ENCODE data around the gene ATP1A4. TPM values are rescaled to one million over a fixed set of nuclear protein-coding genes. Genes with fewer than 3 reads are reported as not detected.

Gene ATP1A4
- total RNA-seq, 2 donors from 2014 or later = 0.68 to 1.1 TPM

DNA sequence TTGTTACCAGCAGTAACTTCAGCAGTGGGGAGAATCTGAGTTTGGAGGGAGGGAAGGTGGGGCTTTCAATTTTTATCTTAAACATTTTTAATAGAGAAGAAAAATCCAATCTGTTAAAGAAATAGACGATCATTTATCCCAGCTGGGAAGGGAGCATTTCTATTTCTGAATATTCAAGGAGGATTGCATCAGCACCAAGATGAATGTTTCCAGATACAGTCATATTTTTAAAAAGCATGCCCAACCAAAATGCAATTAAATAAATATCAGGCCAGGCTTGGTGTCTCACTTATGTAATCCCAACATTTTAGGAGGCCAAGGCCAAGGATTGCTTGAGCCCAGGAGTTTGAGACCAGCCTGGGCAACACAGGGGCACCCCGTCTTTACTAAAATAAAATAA lies 1.7 kb upstream of the ATP1A4 start:
- Histone ChIP-seq H3K4me1 (ENCODE audit: control insufficient read depth in 1 of 2, low read depth in 2 of 2) (peaks cover 24 to 40% of the 10 kb centered on the region in 2 donors), H3K27ac (peak overlapping the region; percentile 77 to 91), H3K9me3 (no peaks in the 10 kb centered on the region), H3K27me3 (replicated peaks; ENCODE audit: insufficient read depth) (no peaks in the 10 kb centered on the region), H3K4me3 (no peak overlapping the region), H3K36me3 (no peaks in the 10 kb centered on the region)
- ATAC-seq (ENCODE audit: insufficient number of reproducible peaks, low FRiP score, low read depth) (peak; percentile 68), DNase-seq (ENCODE audit: low spot score) (no peak)
- TF ChIP-seq, protein P1, sequence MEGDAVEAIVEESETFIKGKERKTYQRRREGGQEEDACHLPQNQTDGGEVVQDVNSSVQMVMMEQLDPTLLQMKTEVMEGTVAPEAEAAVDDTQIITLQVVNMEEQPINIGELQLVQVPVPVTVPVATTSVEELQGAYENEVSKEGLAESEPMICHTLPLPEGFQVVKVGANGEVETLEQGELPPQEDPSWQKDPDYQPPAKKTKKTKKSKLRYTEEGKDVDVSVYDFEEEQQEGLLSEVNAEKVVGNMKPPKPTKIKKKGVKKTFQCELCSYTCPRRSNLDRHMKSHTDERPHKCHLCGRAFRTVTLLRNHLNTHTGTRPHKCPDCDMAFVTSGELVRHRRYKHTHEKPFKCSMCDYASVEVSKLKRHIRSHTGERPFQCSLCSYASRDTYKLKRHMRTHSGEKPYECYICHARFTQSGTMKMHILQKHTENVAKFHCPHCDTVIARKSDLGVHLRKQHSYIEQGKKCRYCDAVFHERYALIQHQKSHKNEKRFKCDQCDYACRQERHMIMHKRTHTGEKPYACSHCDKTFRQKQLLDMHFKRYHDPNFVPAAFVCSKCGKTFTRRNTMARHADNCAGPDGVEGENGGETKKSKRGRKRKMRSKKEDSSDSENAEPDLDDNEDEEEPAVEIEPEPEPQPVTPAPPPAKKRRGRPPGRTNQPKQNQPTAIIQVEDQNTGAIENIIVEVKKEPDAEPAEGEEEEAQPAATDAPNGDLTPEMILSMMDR (IDR thresholded peaks at IDR 0.05) = no peak

DNA sequence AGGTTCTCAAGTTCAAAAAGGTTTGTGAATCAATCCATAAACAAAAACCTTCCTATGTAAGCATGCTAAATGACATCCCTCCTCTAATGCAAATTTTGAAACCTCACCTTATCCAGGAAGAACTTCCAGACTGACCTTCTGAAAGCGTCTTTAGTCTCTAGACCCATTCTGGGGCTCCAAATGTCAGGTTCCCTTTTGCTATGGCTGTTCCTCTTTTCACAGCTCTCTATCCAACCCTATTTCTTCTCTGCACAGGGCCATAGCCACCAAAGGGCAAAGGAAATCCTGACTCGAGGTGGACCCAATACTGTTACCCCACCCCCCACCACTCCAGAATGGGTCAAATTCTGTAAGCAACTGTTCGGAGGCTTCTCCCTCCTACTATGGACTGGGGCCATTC lies 3.4 kb downstream of the ATP1A4 start:
- Histone ChIP-seq H3K4me3 (no peak overlapping the region), H3K27me3 (replicated peaks; ENCODE audit: insufficient read depth) (no peaks in the 10 kb centered on the region), H3K4me1 (ENCODE audit: control insufficient read depth in 1 of 2, low read depth in 2 of 2) (peaks cover 8 to 35% of the 10 kb centered on the region in 2 donors), H3K36me3 (no peaks in the 10 kb centered on the region), H3K9me3 (no peaks in the 10 kb centered on the region), H3K27ac (no peak overlapping the region)
- TF ChIP-seq, protein P1 (IDR thresholded peaks at IDR 0.05) = no peak
- ATAC-seq (ENCODE audit: insufficient number of reproducible peaks, low FRiP score, low read depth) (no peak), DNase-seq (ENCODE audit: low spot score) (no peak)

DNA sequence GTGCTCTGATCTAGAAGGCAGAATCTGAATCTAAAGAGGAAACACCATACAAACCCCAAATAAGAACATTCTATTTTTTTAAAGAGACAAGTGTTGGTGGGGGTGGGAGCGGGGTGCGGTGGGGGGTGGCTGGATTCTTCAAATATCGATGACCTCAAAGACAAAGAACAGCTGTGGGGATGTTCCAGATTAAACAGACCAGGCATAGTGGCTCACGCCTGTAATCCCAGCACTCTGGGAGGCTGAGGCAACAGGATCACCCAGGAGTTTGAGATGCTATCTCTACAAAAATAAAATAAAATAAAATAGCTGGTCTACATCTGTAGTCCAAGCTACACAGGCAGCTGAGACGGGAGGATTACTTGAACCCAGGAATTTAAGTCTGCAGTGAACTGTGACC lies 5.0 kb downstream of the ATP1A4 start:
- Histone ChIP-seq H3K27me3 (replicated peaks; ENCODE audit: insufficient read depth) (no peaks in the 10 kb centered on the region), H3K4me3 (no peak overlapping the region), H3K4me1 (ENCODE audit: control insufficient read depth in 1 of 2, low read depth in 2 of 2) (peaks cover 3 to 26% of the 10 kb centered on the region in 2 donors), H3K36me3 (no peaks in the 10 kb centered on the region), H3K27ac (no peak overlapping the region), H3K9me3 (no peaks in the 10 kb centered on the region)
- no peak for ATAC-seq (ENCODE audit: insufficient number of reproducible peaks, low FRiP score, low read depth)
- TF ChIP-seq, protein P1 (IDR thresholded peaks at IDR 0.05) = no peak
- no peak for DNase-seq (ENCODE audit: low spot score)

DNA sequence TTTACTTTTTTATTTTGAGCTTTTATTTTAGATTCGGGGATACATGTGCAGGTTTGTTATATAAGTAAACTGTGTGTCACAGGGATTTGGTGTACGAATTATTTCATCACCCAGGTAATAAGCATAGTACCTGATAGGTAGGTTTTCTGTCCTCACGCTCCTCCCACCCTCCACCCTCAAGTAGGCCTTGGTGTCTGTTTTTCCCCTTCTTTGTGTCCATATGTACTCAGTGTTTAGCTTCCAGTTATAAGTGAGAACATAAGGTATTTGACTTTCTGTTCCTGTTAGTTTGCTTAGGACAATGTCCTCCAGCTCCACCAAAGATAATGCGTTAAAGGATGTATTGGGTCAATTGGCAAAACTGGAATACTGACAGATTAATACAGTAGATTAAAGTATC lies 5.8 kb downstream of the ATP1A4 start:
- Histone ChIP-seq H3K27ac (no peak overlapping the region), H3K4me1 (ENCODE audit: control insufficient read depth in 1 of 2, low read depth in 2 of 2) (peaks cover 3 to 30% of the 10 kb centered on the region in 2 donors), H3K27me3 (replicated peaks; ENCODE audit: insufficient read depth) (no peaks in the 10 kb centered on the region), H3K36me3 (no peaks in the 10 kb centered on the region), H3K9me3 (no peaks in the 10 kb centered on the region), H3K4me3 (no peak overlapping the region)
- TF ChIP-seq, protein P1 (IDR thresholded peaks at IDR 0.05) = no peak
- ATAC-seq (ENCODE audit: insufficient number of reproducible peaks, low FRiP score, low read depth) = no peak
- no peak for DNase-seq (ENCODE audit: low spot score)

DNA sequence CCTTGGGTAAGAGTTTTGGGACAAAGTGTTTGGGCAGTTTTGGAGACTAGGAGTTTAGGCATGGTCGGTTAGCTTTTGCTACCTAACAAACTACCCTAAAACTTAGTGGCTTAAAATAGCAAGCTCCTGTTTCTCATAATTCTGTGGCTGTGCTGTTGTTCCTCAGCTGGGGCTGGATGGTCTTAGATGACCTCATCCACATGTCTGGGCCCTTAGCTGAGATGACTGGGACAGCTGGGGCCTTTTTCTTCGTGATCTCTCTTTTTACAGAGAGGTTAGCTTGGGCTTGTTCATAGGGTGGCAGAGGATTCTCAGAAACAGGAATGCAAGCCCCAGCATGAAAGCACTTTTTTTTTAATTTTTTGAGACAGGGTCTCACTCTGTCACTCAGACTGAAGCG lies 6.6 kb downstream of the ATP1A4 start:
- Histone ChIP-seq H3K27me3 (replicated peaks; ENCODE audit: insufficient read depth) (no peaks in the 10 kb centered on the region), H3K27ac (peak overlapping the region; percentile 18 to 42), H3K4me1 (ENCODE audit: control insufficient read depth in 1 of 2, low read depth in 2 of 2) (peaks cover 3 to 34% of the 10 kb centered on the region in 2 donors), H3K4me3 (no peak overlapping the region), H3K9me3 (no peaks in the 10 kb centered on the region), H3K36me3 (no peaks in the 10 kb centered on the region)
- DNase-seq (ENCODE audit: low spot score) (no peak), ATAC-seq (ENCODE audit: insufficient number of reproducible peaks, low FRiP score, low read depth) (no peak)
- TF ChIP-seq, protein P1 (IDR thresholded peaks at IDR 0.05) = no peak
